Stimulated activated CD8-positive, alpha-beta memory T cell treated with anti-CD3 and anti-CD28 coated beads, Interleukin-15, amount 100 ng/mL, for 1 hour (primary cell): Measurements from ENCODE around the gene BTBD9.

ENCODE experiments used
- DNase-seq: peaks from one replicate; pipeline ENCODE4 v3.0.0-alpha.2; 2020; ENCODE audit warnings: low read depth

BTBD9 gene

DNA sequence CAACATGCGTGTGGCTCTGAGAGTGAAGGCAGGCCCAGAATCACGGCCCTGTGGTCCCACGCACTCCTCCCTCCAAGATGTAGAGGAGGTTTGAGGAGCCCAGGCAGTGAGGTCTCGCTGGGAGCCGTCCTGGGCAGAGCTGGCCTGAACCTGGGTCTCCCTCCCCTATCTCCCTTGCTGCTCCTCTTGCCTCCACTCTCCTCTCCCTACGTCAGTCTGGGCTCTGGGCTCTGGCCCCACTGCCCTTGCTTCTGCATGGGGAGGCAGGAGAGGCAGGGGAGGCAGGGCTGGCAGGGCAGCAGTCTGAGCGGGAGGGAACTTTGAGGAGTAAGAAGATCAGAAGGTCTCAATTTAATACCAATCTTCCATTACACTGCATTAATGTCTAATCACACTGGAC, 445.1 kb downstream of the BTBD9 start:
- DNase-seq = no peak

DNA sequence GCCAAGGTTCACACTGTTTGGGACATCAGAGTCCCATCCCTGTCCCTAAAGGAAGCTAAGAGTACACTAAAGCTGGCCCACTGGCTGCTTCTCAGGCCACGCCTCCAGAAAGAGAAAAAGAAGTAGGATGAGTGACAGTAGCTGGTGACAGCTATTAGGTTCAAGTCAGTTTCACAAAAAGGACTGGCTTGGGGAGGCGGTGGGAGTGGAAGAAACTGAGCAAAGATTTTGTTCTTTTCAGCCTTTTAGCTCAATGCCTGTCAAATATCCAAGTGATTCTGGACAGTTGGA, 445.5 kb downstream of the BTBD9 start:
- no peak for DNase-seq

DNA sequence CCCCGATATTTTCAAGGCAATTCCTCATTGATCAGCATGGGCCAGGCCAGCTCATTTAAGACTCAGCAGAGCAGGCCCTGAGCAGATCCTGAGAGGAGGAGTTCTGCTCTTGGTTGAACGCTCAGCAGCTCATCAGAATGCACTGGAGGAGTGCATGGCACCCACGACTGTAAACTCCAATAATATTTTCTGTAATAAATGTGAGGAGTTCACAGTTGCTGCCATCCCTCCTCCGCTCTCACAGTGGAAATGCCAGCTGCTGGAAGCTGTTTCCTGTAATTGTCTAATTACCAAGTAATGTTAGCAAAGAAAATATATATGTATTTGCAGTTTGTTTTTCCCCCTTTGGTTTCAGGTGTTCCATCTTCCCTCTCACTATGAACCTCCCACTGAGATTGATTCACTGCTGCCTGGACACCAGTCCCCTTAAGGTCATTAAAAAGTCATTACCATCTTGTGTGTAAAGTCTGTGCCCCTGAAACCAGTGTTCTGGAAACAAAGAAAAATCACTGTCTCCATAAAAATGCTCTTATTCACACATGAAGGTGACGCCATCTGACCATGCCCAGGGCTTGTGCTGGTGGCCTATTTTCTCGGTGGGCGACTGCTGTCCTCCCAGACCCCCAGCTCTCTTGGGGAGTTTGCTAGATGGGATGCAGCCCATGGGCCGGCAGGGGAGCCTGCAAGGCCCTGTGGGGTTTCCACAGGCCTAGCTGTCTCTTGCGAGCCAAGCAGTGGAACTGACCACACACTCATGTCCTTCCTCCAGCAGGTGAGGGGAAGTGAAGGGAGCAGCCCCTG, 446.0 kb downstream of the BTBD9 start:
- DNase-seq = no peak

DNA sequence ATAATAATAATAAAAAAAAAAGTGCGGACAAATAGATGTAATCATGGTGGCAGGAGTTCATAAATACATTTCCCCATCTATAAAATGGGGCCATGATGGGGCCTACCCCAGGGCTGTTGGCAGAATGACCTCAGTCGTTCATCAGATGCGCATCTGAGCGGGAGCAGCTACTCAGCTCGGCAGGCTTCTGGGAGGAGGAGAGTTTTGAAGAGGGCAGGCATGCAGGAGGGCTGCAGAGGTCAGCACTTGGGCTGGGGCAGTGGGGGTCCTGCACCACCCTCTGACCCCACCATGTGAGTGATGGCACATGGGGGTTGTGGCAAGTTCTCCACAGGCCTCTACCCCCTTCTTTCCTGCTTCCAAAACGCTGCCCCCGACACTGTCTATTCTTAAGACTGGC, 446.7 kb downstream of the BTBD9 start:
- no peak for DNase-seq

DNA sequence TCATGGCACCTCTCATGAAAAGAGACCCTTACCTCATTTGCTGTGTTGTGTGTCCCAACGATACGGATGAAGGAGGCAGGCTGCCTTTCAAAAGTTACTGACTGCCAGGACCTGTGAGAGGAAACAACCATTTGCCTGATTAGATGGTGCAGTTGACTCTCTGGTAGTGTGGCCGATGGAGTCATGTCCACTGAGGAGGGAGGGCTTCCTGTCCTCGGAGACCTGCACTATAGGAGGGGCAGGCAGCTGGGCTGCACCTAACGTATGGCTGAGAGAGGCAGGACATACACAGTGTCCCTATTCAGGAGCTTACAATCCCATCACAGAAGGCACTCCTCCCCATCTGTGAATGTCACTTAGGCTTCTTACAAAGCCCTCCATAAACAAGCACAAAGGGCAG, 447.2 kb downstream of the BTBD9 start:
- DNase-seq = no peak

DNA sequence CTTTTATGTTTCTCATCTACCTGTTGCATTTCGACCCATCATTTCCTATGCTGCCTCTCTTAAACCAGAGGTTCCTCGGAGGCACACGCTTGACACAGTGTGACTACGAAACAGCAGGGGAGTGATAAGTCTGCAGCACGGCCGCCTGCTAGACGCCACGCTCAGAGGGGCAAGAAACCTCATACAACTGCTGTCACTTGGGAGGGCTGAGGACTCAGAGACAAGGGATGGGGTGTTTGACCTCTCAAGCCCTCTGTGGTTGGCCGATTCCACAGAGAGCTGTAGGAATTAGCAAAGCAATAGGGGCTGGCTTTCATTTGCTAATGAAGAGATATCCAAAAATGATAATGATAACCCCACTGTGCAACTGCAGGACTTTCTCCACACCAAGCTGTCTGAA, 447.7 kb downstream of the BTBD9 start:
- DNase-seq = no peak

DNA sequence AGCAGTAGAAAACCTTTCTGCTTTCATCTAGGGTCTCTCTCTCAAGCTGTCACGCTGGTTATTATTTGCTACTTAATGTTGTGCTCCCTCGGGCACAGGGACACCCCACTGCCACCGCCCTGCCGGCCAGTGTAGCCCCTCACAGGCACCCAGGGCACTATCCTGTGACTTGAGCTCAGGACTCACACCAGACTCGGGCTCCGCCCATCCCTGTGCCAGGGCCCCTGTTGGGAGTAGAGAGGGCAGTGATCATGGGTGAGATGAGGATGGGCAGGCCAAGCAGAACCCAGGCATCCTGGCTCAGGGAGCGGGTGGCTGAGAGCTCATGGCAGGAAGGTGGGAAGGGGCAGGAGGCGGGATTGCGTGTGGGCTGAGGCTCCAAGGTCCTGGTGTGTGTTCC, 448.3 kb downstream of the BTBD9 start:
- no peak for DNase-seq

DNA sequence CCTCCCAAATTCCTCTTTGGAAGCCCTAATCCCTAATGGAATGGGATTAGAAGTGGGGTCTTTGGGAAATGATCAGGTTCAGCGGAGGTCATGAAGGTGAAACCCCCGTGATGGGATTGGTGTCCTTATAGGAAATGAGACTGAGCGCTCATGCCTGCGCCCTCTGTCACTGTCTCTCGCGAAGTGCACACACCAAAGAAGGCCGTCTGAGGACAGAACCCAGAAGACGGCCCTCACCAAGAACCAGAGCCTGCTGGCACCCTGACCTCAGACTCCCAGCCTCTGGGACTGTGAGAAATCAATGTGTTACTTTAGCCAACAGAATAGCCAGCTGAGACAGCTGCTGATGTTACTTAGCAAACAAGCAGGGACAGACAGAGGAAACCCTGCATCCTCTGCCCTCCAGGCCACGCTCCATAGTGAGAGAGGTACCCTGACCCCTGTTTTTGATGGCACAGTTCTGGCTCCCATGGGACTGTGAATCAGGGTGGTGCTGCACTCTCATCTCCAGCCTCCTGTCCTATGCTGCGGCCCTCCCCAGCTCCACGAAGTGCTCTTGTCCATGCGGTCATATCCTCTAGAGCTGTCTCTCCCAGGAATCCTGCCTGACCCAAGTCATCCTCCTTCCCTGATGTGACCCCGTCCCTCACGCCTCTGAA, 450.9 kb downstream of the BTBD9 start:
- DNase-seq = no peak

DNA sequence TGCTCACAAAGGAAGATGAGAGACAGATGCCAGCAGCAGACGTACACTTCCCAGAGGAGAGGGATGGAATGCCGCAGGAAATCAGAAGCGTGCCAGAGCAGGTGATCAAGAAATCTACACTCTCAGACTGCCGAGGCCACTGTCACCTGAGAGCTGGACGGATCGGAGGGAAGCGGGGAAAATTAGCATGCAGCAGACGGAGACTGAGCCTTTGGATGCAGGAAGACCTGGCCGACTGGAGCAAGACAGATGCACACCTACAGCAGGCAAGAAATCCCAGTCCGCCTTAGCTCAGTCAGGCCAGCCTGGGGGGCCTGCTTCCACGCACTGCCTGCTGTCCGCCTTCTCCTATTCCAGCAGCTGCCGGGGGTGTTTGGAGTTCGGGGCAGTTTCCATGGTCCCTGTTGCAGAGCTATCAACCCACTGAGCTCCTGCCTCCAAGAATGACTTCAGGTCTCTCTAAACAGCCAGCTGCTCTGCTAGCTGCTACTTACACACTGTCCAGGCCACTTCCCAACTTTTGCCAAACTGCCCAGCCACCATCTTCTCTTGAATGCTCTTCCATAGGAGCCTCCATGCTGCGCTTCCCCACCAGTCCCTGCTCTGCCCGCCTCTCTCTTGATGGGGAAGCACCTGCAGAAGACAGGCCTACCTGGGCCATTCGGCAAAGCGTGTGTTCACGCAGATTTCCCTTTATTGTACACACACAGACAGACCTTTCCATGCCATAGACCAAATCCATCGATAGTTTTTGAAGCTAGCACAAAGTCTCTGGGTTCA, 451.7 kb downstream of the BTBD9 start:
- DNase-seq = no peak

DNA sequence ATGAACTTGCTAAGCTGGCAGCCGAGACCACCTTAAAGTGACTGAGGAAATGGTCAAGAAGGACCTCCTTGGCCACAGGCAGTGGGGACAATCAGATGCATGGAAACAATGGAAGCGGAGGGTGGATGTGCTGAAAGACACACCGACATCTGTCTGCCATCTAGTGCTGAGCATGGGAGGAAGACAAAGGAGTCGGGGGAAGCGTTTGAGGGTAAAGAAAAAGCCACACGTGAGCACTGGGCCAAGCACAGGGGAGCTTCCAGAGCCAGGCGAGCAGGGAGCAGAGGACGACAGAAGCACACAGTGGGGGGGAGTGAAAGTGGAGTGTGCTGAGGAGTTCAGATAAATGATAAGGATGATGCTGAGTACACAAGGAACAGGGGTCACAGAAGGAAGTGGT, 452.4 kb downstream of the BTBD9 start:
- DNase-seq = no peak

DNA sequence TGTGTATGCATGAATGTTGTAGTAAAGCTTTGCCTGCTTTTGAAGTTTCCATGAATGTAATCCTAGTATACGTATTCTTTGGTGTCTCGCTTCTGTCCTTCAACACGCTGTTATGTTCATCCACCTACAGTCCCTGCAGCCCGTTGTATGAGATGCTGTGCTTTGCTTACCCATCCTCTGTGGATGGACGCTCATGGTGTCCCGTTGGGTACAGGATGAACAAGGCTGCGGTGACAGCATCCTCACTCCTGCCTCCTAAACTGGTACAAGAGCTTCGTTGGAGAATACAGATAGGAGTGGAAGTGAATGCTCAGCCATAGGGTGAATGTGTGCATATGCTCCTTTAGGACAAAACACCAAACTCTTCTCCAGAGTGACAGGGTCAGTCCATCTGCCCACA, 454.0 kb downstream of the BTBD9 start:
- DNase-seq = no peak

DNA sequence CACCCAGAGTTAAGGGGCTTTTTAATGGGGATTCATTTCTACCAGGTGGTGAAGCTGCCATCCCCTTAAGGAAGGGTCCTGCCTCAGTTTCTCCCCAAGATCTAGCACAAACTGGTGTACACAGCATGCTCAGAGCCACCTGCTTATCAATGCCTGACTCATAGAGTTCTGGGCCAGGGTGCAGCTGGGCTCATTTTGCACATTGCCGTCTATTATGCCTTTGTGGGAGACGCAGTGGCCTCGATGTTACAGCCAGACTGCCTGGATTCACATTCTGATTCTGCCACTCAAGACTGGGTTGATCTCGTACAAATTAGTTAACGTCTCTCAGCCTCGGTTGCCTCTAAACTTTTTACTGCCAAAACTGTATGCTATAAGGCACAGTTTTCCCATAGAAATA, 454.5 kb downstream of the BTBD9 start:
- no peak for DNase-seq

DNA sequence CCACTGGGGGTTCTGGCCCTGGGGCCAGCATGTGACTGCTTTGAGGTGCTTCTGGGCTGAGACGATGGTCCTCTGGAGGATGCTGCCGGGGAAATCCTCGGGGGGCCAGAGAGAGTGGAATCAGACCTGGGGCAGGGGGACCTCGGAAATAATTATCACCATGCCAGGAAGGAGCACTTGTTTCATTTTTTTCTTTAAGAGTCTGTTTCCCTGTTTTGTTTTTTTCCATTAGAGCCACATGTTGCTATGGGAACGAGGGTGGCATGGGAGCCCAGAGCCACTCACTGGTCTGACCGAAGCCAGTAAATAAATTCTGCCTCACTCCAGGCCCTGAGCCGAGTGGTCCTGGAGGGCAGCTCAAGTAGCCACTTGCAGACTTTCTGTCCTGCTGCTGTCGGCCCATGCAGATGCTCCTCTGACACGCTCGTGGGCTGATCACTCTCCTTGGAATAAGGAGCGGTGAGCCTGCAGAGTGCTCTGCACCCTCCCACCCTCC, 455.1 kb downstream of the BTBD9 start:
- no peak for DNase-seq

DNA sequence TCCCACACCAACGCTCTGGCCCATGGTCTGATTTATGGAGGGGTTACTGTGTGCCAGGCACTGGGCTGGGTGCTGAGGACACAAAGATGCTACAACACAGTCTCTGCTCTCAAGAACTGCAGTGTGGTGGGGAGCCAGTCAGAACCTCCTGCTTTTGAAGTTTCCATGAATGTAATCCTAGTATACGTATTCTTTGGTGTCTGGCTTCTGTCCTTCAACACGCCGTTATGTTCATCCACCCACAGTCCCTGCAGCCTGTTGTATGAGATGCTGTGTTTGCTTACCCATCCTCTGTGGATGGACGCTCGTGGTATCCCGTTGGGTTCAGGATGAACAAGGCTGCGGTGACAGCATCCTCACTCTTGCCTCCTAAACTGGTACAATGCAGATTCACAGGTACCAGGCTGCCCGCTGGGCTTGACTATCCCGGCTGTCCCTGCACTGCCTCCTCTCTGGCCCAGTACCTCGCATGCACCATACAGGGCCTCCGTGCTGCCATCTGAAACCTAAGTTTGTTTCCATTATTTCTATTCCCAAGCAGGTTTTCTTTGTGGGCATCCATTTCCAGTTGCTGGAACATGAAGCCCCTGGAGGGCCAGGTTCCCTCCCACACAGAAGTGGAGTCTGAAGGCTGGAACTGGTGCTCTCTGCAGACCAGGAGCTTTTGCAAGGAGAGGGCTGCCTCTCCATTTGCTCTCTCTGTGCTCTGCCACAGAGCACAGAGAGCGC, 455.7 kb downstream of the BTBD9 start:
- DNase-seq = no peak

DNA sequence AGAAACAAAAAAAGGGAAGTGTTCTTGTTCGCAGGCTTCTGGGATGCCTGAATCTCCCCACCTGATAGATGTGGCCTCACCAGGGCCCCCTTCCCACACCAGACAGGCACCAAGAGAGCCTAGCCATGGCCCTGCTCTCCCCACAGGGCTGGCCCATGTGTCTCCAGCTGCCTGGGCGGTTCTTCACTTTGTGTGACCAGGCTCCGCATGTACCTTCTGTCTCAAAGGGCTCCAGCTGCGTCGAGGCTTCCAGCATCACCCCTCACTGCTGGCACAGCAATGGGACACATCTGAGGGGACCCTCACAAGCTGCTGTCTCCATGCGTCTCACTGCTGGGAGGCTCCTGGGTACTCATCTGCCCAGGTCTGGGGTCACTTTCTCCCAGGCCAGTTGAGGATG, 457.3 kb downstream of the BTBD9 start:
- DNase-seq = no peak

DNA sequence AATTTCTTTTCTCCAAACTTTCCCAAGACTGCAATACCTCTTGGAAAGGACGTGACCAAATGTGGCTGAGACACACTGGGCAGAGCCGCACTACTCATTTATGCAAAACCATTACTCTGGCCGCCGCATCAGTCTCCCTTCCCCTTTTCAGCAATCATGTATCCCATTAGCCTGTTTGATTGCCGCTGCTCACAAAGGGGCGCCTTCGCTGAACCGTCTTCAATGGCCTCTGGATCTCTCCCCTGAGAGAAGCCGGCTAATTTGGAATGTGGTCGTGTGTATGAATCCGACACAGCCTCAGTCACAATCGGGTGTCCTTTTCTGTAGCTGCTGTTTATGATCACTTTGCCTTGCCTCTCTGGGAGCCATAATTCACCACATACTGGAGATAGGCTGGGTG, 459.1 kb downstream of the BTBD9 start:
- no peak for DNase-seq

DNA sequence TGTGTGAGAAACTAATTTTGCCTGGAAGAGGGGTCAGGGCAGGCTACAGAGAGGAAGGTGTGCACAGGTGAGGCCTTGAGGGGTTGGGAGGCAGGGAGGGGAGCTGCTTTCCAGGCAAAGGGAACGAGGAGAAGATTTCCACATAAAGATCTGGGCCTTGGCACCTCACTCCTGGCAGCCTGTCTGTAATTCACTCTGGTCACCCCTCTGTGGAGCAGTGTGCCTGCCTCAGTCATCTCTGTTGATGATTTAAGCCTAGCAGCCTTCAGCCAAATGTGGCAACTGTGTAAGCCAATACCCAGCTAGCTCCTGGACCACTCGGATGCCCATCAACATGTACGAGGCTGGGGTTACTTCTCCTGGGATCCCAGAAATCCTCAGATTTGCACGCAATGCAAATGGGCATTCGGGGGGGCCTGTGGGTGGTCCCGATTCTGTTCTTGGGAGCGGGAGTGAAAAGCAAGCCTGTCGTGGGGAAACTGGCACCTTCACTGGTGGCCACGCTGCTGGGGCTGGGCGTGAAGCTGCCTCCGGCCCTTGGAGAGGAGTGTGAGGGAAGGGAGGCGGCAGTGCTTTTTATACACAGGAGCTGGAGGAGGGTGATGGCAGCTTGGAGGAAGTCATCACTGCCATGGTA, 459.8 kb downstream of the BTBD9 start:
- no peak for DNase-seq

DNA sequence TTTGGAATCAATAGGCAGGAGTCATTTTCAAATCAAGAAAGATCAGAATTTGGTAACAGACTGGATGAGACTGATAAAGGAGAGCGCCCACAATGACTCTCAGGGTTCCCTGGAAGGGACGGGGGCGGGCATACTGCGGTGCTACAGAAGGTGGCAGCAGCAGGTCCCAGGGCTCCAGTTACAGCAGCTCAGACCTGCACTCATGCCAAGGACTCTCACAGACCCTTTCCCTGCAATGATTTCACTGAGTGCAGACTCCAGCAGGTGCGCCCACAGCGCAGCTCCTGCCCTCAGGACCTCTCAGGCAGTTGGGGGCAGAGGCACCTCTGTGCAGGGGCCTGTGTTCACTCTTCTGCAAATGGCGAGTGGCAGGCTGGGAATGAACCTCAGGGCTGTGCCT, 460.4 kb downstream of the BTBD9 start:
- no peak for DNase-seq

DNA sequence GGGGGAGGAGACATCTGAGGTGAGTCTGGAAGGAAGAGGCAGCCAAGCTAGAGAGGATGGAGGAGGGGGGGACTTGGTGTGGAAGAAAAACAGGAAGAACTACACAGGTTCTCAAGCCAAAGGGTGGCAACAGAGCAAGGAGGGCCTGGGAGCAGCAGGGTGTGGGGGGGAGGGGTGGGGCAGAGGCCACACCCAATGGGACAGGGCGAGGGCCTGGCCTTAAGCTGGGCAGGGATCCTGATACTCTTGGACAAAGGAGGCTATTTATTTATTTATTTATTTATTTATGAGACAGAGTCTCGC, 461.2 kb downstream of the BTBD9 start:
- DNase-seq = no peak

DNA sequence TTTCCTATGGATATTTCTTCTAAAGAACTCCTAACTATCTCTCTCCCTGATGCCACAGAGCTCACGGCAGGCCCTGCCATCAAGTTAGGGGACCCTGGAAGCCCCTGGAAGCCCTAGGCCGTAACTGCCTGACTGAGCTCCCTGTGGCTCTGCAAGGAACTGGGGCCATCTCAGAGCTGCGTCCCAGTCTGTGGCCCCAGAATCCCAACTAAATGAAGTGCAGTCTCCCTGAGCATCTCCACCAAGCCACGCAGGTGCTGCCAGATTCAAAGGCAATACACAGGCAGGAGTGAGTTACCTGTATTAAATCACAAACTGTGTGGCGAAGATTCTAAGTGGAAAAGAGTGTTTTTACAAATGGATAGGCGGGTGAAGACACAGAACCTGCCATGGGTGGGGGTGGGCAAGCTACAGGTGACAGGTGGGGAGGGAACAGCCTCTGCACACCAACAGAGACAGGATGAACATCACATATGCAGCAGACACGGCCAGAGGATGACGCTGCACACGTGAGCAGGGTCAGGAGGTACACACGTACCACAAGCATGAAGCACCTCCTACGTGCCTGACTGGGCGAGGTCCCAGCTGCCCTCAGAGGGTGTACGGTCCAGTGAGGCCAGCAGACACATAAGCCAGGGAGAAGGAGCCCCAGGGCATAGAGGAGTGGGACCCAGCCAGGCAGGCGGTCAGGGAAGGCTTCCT, 461.7 kb downstream of the BTBD9 start:
- DNase-seq = no peak
